ENCODE measurements around the gene PHACTR3.

PHACTR3 gene

GRCh38 chr20:59828125-59829053, 224.0 kb downstream of the PHACTR3 start:
- Histone ChIP-seq H3K9ac (ENCODE audit: low read length) (no peak overlapping the region), H3K36me3 (ENCODE audit: insufficient read depth, low read length) (no peaks in the 10 kb centered on the region), H3F3A (ENCODE audit: insufficient read depth, low read length) (no peaks in the 10 kb centered on the region), H3K27ac (ENCODE audit: low read depth, low read length, poor library complexity, severe bottlenecking) (no peak overlapping the region), H3K9me2 (ENCODE audit: low read depth, low read length) (no peaks in the 10 kb centered on the region), H3K79me2 (ENCODE audit: insufficient read depth, low read length) (no peaks in the 10 kb centered on the region), H3K27me3 (ENCODE audit: insufficient read depth, low read length) (no peaks in the 10 kb centered on the region), H3K4me3 (ENCODE audit: low read depth, low read length, poor library complexity, severe bottlenecking) (no peak overlapping the region), H3K4me1 (ENCODE audit: insufficient read depth, low read length, severe bottlenecking) (no peaks in the 10 kb centered on the region), H3K9me3 (ENCODE audit: low read length) (no peaks in the 10 kb centered on the region), H4K20me1 (ENCODE audit: insufficient read depth, low read length) (no peaks in the 10 kb centered on the region), H2AFZ (ENCODE audit: low read length) (no peak overlapping the region), H3K4me2 (ENCODE audit: low read length) (no peak overlapping the region)
- no peak for TF ChIP-seq EZH2 (IDR thresholded peaks at IDR 0.05; ENCODE audit: borderline replicate concordance, low read length)
- no peak for TF ChIP-seq CTCF (IDR thresholded peaks at IDR 0.05; ENCODE audit: low read length)

- H4K20me1 ChIP-seq (ENCODE audit: insufficient read depth, low read length), result no peaks in the 10 kb centered on the region
- H3K9me2 ChIP-seq (ENCODE audit: low read depth, low read length), result no peaks in the 10 kb centered on the region
- H3K27me3 ChIP-seq (ENCODE audit: insufficient read depth, low read length), result no peaks in the 10 kb centered on the region
- H3K4me2 ChIP-seq (ENCODE audit: low read length), result no peak overlapping the region
- H3K9me3 ChIP-seq (ENCODE audit: low read length), result no peaks in the 10 kb centered on the region
- no peak overlapping the region for H2AFZ ChIP-seq (ENCODE audit: low read length)
- no peak overlapping the region for H3K9ac ChIP-seq (ENCODE audit: low read length)
- no peak overlapping the region for H3K4me3 ChIP-seq (ENCODE audit: low read depth, low read length, poor library complexity, severe bottlenecking)
- no peaks in the 10 kb centered on the region for H3F3A ChIP-seq (ENCODE audit: insufficient read depth, low read length)
- TF ChIP-seq CTCF (IDR thresholded peaks at IDR 0.05; ENCODE audit: low read length), result no peak
- TF ChIP-seq EZH2 (IDR thresholded peaks at IDR 0.05; ENCODE audit: borderline replicate concordance, low read length), result no peak
- no peaks in the 10 kb centered on the region for H3K79me2 ChIP-seq (ENCODE audit: insufficient read depth, low read length)
- no peaks in the 10 kb centered on the region for H3K36me3 ChIP-seq (ENCODE audit: insufficient read depth, low read length)
- H3K27ac ChIP-seq (ENCODE audit: low read depth, low read length, poor library complexity, severe bottlenecking), result no peak overlapping the region
- no peaks in the 10 kb centered on the region for H3K4me1 ChIP-seq (ENCODE audit: insufficient read depth, low read length, severe bottlenecking)
Measured at GRCh38 chr20:59829054-59829785, 224.9 kb downstream of the PHACTR3 start.

- no peak overlapping the region for H3K9ac ChIP-seq (ENCODE audit: low read length)
- no peaks in the 10 kb centered on the region for H3K9me3 ChIP-seq (ENCODE audit: low read length)
- no peaks in the 10 kb centered on the region for H3K4me1 ChIP-seq (ENCODE audit: insufficient read depth, low read length, severe bottlenecking)
- H3K27ac ChIP-seq (ENCODE audit: low read depth, low read length, poor library complexity, severe bottlenecking), result no peak overlapping the region
- no peaks in the 10 kb centered on the region for H3K27me3 ChIP-seq (ENCODE audit: insufficient read depth, low read length)
- no peaks in the 10 kb centered on the region for H3F3A ChIP-seq (ENCODE audit: insufficient read depth, low read length)
- H3K79me2 ChIP-seq (ENCODE audit: insufficient read depth, low read length), result no peaks in the 10 kb centered on the region
- H3K9me2 ChIP-seq (ENCODE audit: low read depth, low read length), result no peaks in the 10 kb centered on the region
- no peak overlapping the region for H3K4me2 ChIP-seq (ENCODE audit: low read length)
- no peak overlapping the region for H3K4me3 ChIP-seq (ENCODE audit: low read depth, low read length, poor library complexity, severe bottlenecking)
- no peaks in the 10 kb centered on the region for H4K20me1 ChIP-seq (ENCODE audit: insufficient read depth, low read length)
- TF ChIP-seq CTCF (IDR thresholded peaks at IDR 0.05; ENCODE audit: low read length) (no peak), EZH2 (IDR thresholded peaks at IDR 0.05; ENCODE audit: borderline replicate concordance, low read length) (no peak)
- no peak overlapping the region for H2AFZ ChIP-seq (ENCODE audit: low read length)
- no peaks in the 10 kb centered on the region for H3K36me3 ChIP-seq (ENCODE audit: insufficient read depth, low read length)
Measured at GRCh38 chr20:59829786-59830664, 225.7 kb downstream of the PHACTR3 start.

Measured in OCI-LY1 (cell line).